ENCODE results near the gene MBD3L2.
"Not testable (repeated sequence)": the region's sequence is repeated elsewhere in the genome, so short reads cannot be mapped to it uniquely, and the experiment has no call there.

MBD3L2 gene

GRCh38 chr19:7049021-7049420 is at the start of gene MBD3L2:
TSS of gene MBD3L2 (plus strand) at chr19:7049321. CDS start at chr19:7049374, 53 bp downstream.
- DNase-seq: not testable (repeated sequence)

GRCh38 chr19:6999933-7000332 is 49.2 kb upstream of the MBD3L2 start:
- no peak for DNase-seq

GRCh38 chr19:7000333-7000732 is 48.8 kb upstream of the MBD3L2 start:
- no peak for DNase-seq

- DNase-seq: no peak
These were observed 48.3 kb upstream of the MBD3L2 start for GRCh38 chr19:7000816-7001215.

- peak; percentile 25 for DNase-seq
These were observed 44.7 kb upstream of the MBD3L2 start for GRCh38 chr19:7004313-7004931.

GRCh38 chr19:7006135-7006704 is 42.9 kb upstream of the MBD3L2 start:
- no peak for DNase-seq

- DNase-seq: no peak
These were observed 41.3 kb upstream of the MBD3L2 start for GRCh38 chr19:7007859-7008258.

GRCh38 chr19:7010722-7011593 is 38.2 kb upstream of the MBD3L2 start:
- no peak for DNase-seq

- peak; percentile 64 for DNase-seq
These were observed 35.4 kb upstream of the MBD3L2 start for GRCh38 chr19:7013678-7014077.

- no peak for DNase-seq
These were observed 30.3 kb upstream of the MBD3L2 start for GRCh38 chr19:7018828-7019227.

GRCh38 chr19:7021331-7021730 is 27.8 kb upstream of the MBD3L2 start, which contains the start of gene MBD3L2B:
TSS of gene MBD3L2B (minus strand) at chr19:7021431. CDS start at chr19:7021397, 34 bp downstream.
- not testable (repeated sequence) for DNase-seq

GRCh38 chr19:7028790-7029189 is 20.3 kb upstream of the MBD3L2 start:
- not testable (repeated sequence) for DNase-seq

- DNase-seq: not testable (repeated sequence)
These were observed 18.8 kb upstream of the MBD3L2 start, which contains the start of gene MBD3L5 for GRCh38 chr19:7030278-7030677. TSS of gene MBD3L5 (plus strand) at chr19:7030578. CDS start at chr19:7030612, 34 bp downstream.

GRCh38 chr19:7040079-7040478 is 9.0 kb upstream of the MBD3L2 start, which contains the start of gene MBD3L4:
TSS of gene MBD3L4 (minus strand) at chr19:7040179. CDS start at chr19:7040144, 35 bp downstream.
- not testable (repeated sequence) for DNase-seq

GRCh38 chr19:7041563-7041962 is 7.6 kb upstream of the MBD3L2 start:
- not testable (repeated sequence) for DNase-seq

GRCh38 chr19:7051421-7051820 is 2.3 kb downstream of the MBD3L2 start:
- not testable (repeated sequence) for DNase-seq

- DNase-seq: not testable (repeated sequence)
These were observed 3.8 kb downstream of the MBD3L2 start for GRCh38 chr19:7052896-7053295.

GRCh38 chr19:7054635-7055368 is 5.7 kb downstream of the MBD3L2 start:
- DNase-seq: not testable (repeated sequence)

GRCh38 chr19:7055679-7056078 is 6.6 kb downstream of the MBD3L2 start:
- not testable (repeated sequence) for DNase-seq

GRCh38 chr19:7056371-7056770 is 7.2 kb downstream of the MBD3L2 start:
- not testable (repeated sequence) for DNase-seq

- DNase-seq: not testable (repeated sequence)
These were observed 9.5 kb downstream of the MBD3L2 start, which contains the start of gene MBD3L3 for GRCh38 chr19:7058576-7058975. TSS of gene MBD3L3 (minus strand) at chr19:7058676. CDS start at chr19:7058605, 71 bp downstream.

GRCh38 chr19:7059977-7060376 is 10.9 kb downstream of the MBD3L2 start:
- not testable (repeated sequence) for DNase-seq

Data from hematopoietic multipotent progenitor cell treated with erythropoietin and hydrocortisone succinate and interleukin-3 and kit ligand, for 8 days (in vitro differentiated cells).